ENCODE data around the gene RIF1.

GRCh38 chr2:151518802-151519201 lies 109.1 kb downstream of the RIF1 start:
- TF ChIP-seq, protein P1, sequence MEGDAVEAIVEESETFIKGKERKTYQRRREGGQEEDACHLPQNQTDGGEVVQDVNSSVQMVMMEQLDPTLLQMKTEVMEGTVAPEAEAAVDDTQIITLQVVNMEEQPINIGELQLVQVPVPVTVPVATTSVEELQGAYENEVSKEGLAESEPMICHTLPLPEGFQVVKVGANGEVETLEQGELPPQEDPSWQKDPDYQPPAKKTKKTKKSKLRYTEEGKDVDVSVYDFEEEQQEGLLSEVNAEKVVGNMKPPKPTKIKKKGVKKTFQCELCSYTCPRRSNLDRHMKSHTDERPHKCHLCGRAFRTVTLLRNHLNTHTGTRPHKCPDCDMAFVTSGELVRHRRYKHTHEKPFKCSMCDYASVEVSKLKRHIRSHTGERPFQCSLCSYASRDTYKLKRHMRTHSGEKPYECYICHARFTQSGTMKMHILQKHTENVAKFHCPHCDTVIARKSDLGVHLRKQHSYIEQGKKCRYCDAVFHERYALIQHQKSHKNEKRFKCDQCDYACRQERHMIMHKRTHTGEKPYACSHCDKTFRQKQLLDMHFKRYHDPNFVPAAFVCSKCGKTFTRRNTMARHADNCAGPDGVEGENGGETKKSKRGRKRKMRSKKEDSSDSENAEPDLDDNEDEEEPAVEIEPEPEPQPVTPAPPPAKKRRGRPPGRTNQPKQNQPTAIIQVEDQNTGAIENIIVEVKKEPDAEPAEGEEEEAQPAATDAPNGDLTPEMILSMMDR (IDR thresholded peaks at IDR 0.05; ENCODE audit: low read length): no peak
- TF ChIP-seq EZH2 (IDR thresholded peaks at IDR 0.05; ENCODE audit: borderline replicate concordance, low read length): no peak

Measured in OCI-LY1 (cell line).